ENCODE results near the gene TTC38.

TTC38 gene

GRCh38 chr22:46320166-46320710 lies 52.4 kb downstream of the TTC38 start:
- no peak for DNase-seq (ENCODE audit: extremely low read depth, insufficient read length)
- TF ChIP-seq CTCF (IDR thresholded peaks at IDR 0.05; ENCODE audit: insufficient read depth, low read length, poor library complexity, severe bottlenecking), result no peak
- Histone ChIP-seq H3K4me3 (replicated peaks; ENCODE audit: low read depth, low read length) (no peak overlapping the region), H3K27me3 (replicated peaks; ENCODE audit: control insufficient read depth, insufficient read depth, low read length) (no peaks in the 10 kb centered on the region), H3K36me3 (ENCODE audit: control insufficient read depth, insufficient read depth, low read length) (peaks cover 37% of the 10 kb centered on the region)

- no peak for TF ChIP-seq CTCF (IDR thresholded peaks at IDR 0.05; ENCODE audit: insufficient read depth, low read length, poor library complexity, severe bottlenecking)
- DNase-seq (ENCODE audit: extremely low read depth, insufficient read length), result no peak
- Histone ChIP-seq H3K27me3 (replicated peaks; ENCODE audit: control insufficient read depth, insufficient read depth, low read length) (no peaks in the 10 kb centered on the region), H3K4me3 (replicated peaks; ENCODE audit: low read depth, low read length) (no peak overlapping the region), H3K36me3 (ENCODE audit: control insufficient read depth, insufficient read depth, low read length) (peaks cover 40% of the 10 kb centered on the region)
Measured at GRCh38 chr22:46320716-46321386, 53.0 kb downstream of the TTC38 start.

- H3K4me3 ChIP-seq (replicated peaks; ENCODE audit: low read depth, low read length), result no peak overlapping the region
- peaks cover 36% of the 10 kb centered on the region for H3K36me3 ChIP-seq (ENCODE audit: control insufficient read depth, insufficient read depth, low read length)
- no peak for DNase-seq (ENCODE audit: extremely low read depth, insufficient read length)
- H3K27me3 ChIP-seq (replicated peaks; ENCODE audit: control insufficient read depth, insufficient read depth, low read length), result no peaks in the 10 kb centered on the region
- TF ChIP-seq CTCF (IDR thresholded peaks at IDR 0.05; ENCODE audit: insufficient read depth, low read length, poor library complexity, severe bottlenecking), result no peak
Measured at GRCh38 chr22:46322711-46323110, 54.9 kb downstream of the TTC38 start.

- DNase-seq (ENCODE audit: extremely low read depth, insufficient read length), result no peak
- TF ChIP-seq CTCF (IDR thresholded peaks at IDR 0.05; ENCODE audit: insufficient read depth, low read length, poor library complexity, severe bottlenecking), result no peak
- Histone ChIP-seq H3K36me3 (ENCODE audit: control insufficient read depth, insufficient read depth, low read length) (peaks cover 32% of the 10 kb centered on the region), H3K4me3 (replicated peaks; ENCODE audit: low read depth, low read length) (no peak overlapping the region), H3K27me3 (replicated peaks; ENCODE audit: control insufficient read depth, insufficient read depth, low read length) (no peaks in the 10 kb centered on the region)
Measured at GRCh38 chr22:46323162-46323561, 55.4 kb downstream of the TTC38 start.

- TF ChIP-seq CTCF (IDR thresholded peaks at IDR 0.05; ENCODE audit: insufficient read depth, low read length, poor library complexity, severe bottlenecking), result no peak
- Histone ChIP-seq H3K4me3 (replicated peaks; ENCODE audit: low read depth, low read length) (no peak overlapping the region), H3K27me3 (replicated peaks; ENCODE audit: control insufficient read depth, insufficient read depth, low read length) (no peaks in the 10 kb centered on the region), H3K36me3 (ENCODE audit: control insufficient read depth, insufficient read depth, low read length) (peaks cover 33% of the 10 kb centered on the region)
- DNase-seq (ENCODE audit: extremely low read depth, insufficient read length), result no peak
Measured at GRCh38 chr22:46326066-46326680, 58.4 kb downstream of the TTC38 start.

Measured in GM06990 (cell line).